ENCODE results near the gene RIOK1.

The RIOK1 gene

DNA sequence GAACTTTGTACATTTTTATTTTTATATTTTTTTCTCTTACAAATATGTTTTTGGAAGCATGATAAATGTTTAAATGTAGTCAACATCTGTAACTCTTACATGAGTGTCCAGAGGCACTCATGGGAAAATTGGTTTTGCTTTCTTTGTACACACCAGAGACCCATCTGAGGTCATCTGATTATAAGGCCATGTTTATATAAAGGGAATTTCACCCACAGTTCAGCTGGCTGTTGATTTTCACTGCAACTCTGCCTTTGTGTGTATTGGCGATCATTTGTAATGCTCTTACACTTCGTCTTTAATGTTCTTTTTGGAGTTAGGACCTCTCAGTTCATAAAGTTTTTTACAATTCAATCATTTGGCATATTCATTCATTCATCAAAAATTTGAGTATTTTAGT lies 28.1 kb downstream of the RIOK1 start:
- ChIA-PET CTCF (interaction anchor here (1.2 kb wide), 1 partner anchor 198 kb away, joined by 3 read pairs; no protein-coding TSS in a partner anchor), POLR2A (no interaction called here)
- no peak for DNase-seq (ENCODE audit: extremely low spot score)
- TF ChIP-seq CTCF (IDR thresholded peaks at IDR 0.05; ENCODE audit: control extremely low read depth, extremely low read depth, low read depth, missing control alignments): no peak

DNA sequence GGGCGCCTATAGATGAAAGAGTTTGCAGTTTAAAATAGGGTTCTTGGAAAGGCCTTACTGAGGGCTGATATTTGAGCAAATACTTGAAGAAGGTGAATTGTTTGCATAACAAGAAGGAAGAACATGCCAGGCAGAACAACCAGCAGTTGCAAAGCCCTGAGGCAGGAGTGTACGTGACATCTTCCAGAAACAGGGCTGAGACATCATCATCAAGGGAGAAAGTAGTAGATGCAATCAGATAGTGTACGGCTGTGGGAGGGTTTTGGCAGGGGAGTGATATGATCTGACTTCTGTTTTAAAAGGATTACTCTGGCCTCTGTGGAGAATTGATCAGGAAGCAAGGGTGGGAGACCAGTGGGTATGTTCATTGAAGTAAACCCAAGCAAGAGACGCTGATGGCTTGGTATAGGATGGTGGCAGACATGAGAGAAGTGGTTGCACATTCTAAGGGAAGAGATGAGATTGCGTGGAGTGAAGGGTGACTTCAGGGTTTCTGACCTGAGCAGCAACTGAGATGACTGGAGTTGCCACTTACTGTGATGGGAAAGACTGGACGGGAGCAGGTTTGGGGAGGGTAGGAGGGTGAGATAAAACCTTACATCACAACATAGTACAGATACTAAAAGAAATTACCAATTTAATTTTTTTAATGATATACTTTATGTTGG lies 28.8 kb downstream of the RIOK1 start:
- DNase-seq (ENCODE audit: extremely low spot score): no peak
- CTCF ChIA-PET: no interaction called here
- POLR2A ChIA-PET: no interaction called here
- no peak for TF ChIP-seq CTCF (IDR thresholded peaks at IDR 0.05; ENCODE audit: control extremely low read depth, extremely low read depth, low read depth, missing control alignments)

- no peak for DNase-seq (ENCODE audit: extremely low spot score)
- POLR2A ChIA-PET: no interaction called here
- no peak for TF ChIP-seq CTCF (IDR thresholded peaks at IDR 0.05; ENCODE audit: control extremely low read depth, extremely low read depth, low read depth, missing control alignments)
- CTCF ChIA-PET: interaction anchor here (1.6 kb wide), 1 partner anchor 19 kb away, joined by 3 read pairs; no protein-coding TSS in a partner anchor
These were observed 29.5 kb downstream of the RIOK1 start for GRCh38 chr6:7419065-7419464.

GRCh38 chr6:7421066-7421465 lies 31.5 kb downstream of the RIOK1 start:
- ChIA-PET CTCF (no interaction called here), POLR2A (no interaction called here)
- no peak for DNase-seq (ENCODE audit: extremely low spot score)
- TF ChIP-seq CTCF (IDR thresholded peaks at IDR 0.05; ENCODE audit: control extremely low read depth, extremely low read depth, low read depth, missing control alignments): no peak

GRCh38 chr6:7424058-7424457 lies 34.5 kb downstream of the RIOK1 start:
- TF ChIP-seq CTCF (IDR thresholded peaks at IDR 0.05; ENCODE audit: control extremely low read depth, extremely low read depth, low read depth, missing control alignments): no peak
- DNase-seq (ENCODE audit: extremely low spot score): no peak
- ChIA-PET CTCF (no interaction called here), POLR2A (no interaction called here)

- no peak for TF ChIP-seq CTCF (IDR thresholded peaks at IDR 0.05; ENCODE audit: control extremely low read depth, extremely low read depth, low read depth, missing control alignments)
- ChIA-PET CTCF (interaction anchor here (0.9 to 1.4 kb wide), 2 partner anchors 10 to 17 kb away, joined by 4 to 5 read pairs; no protein-coding TSS in a partner anchor), POLR2A (no interaction called here)
- no peak for DNase-seq (ENCODE audit: extremely low spot score)
These were observed 35.6 kb downstream of the RIOK1 start for GRCh38 chr6:7424967-7425807.
